Lower leg skin (tissue), 3 donors: ENCODE measurements around the gene LCN2.

Source experiments
- POLR2A ChIP-seq, 2 donors: fragments of 450-650 bp; IDR thresholded peaks; one replicate each; pipeline ENCODE4 v1.6.1; 2016 to 2017; ENCODE audit warnings: antibody characterized with exemption in 2 of 2, mild to moderate bottlenecking in 1 of 2, moderate library complexity in 1 of 2
- TF ChIP-seq, protein P1 (sequence below), 3 donors: fragments of 450-650 bp; IDR thresholded peaks; one replicate each; pipeline ENCODE4 v1.5.1; 2016; ENCODE audit warnings: antibody characterized with exemption in 3 of 3, mild to moderate bottlenecking in 3 of 3, moderate library complexity in 2 of 3

DNA sequence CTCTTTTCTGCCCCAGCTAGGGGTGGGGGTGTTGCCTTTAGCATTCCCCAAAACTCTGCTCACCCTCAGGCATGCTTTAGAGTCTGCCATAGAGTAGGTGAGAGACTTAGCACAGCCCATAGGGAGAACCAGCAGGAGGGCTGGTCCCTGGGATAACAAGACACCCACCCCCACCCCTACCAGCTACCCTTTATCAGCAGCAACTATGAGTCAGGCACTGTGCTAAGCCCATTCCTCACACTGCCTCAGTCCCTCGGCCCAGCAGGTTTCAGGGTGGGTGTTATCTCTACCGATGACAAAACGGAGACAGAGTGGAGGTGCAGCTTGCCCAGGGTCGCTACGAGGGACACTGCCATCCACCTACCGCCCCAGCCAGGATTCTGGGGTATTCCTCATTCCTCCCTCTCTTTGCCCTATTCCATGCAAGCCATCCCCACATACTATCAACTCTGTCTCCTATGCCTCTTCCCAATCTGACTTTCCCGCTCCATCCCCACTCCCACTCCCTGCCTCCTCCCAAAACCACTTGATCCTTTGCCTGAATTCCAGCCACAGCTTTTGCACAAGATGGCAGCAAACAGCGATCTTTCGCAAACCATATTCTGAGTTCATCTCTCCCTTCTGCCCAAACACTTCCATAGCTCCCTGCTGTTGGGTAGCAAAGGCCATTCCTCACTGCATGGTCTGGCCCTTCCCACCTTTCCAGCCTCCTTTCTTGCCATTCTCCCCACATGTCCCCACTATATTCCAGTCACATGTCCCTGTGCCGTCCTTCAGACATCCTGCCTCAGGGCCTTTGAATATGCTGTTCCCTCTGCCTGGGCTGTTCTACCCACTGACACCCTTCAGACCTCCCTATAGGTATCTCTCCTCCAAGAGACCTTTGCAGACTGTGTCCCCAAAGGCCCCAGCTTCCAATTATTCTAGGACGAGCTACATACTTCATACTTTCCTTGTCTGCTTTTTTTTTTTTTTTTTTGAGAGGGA lies 37.0 kb downstream of the LCN2 start:
- TF ChIP-seq, protein P1, sequence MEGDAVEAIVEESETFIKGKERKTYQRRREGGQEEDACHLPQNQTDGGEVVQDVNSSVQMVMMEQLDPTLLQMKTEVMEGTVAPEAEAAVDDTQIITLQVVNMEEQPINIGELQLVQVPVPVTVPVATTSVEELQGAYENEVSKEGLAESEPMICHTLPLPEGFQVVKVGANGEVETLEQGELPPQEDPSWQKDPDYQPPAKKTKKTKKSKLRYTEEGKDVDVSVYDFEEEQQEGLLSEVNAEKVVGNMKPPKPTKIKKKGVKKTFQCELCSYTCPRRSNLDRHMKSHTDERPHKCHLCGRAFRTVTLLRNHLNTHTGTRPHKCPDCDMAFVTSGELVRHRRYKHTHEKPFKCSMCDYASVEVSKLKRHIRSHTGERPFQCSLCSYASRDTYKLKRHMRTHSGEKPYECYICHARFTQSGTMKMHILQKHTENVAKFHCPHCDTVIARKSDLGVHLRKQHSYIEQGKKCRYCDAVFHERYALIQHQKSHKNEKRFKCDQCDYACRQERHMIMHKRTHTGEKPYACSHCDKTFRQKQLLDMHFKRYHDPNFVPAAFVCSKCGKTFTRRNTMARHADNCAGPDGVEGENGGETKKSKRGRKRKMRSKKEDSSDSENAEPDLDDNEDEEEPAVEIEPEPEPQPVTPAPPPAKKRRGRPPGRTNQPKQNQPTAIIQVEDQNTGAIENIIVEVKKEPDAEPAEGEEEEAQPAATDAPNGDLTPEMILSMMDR (IDR thresholded peaks at IDR 0.05): no peak
- TF ChIP-seq POLR2A (IDR thresholded peaks at IDR 0.05): no peak
